GM11168 (cell line): ENCODE measurements around the gene TMEM164.
"Not testable (repeated sequence)": the region's sequence is repeated elsewhere in the genome, so short reads cannot be mapped to it uniquely, and the experiment has no call there.

Experiments
- in situ Hi-C: fragments of 300-500 bp; cut with MboI; formaldehyde crosslinking; loops from one replicate; pipeline ENCODE4 v1.12.0; 2022; ENCODE audit warnings: low sequenced_read_pairs; ENCODE audit not compliant: unreplicated experiment

The TMEM164 gene

GRCh38 chrX:110002300-110003166 lies at the start of gene TMEM164:
TSS of gene TMEM164 (plus strand) at chrX:110003114. CDS start at chrX:110003775, 661 bp downstream.
- in situ Hi-C loops = no loop called here

DNA sequence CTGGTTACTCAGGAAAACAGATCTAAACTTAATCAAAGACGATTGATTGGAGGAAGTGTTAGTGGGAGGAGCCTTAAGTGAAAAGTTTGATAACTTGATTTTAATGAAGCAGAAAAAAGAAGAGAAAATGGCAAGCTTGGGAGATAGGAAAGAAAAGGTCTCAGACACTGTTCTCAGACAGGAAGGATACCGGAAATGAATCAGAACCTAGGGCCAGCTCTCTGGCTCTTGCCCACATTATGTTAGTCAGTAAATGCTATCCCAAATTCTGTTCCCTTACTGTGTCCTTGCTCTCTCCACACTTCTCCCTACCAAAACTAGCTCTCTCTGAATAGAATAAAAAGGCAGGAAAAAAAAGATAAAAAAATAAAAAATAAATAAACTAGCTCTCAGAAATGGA lies 48.6 kb upstream of the TMEM164 start:
- in situ Hi-C loops = no loop called here

GRCh38 chrX:109954955-109955354 lies 48.0 kb upstream of the TMEM164 start:
- in situ Hi-C loops = no loop called here

- in situ Hi-C loops = no loop called here
Observed at GRCh38 chrX:109958266-109958665, 44.6 kb upstream of the TMEM164 start.

DNA sequence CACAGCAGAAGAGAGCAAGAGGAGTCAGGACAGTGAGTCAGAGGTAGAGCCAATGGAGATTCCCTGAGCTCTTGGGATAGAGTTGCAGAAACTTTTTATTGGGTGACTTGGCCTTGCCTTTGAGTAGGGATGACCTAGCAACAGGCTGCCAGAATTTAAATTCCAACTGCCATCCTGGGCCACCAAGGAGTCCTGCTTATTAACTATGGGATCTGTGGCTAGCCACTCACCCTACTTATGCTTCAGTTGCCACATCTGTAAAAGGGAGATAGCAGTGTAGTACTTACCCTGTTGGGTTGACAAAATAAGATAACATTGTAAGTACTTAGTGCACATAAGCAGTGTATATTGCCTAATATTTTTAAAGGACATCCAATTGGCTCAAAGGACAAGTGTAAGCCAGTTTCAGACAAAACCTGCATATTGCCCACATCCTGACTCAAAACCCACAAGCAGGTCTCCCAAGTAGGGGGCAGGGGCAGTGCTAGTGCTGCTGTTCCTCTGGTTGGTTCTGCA lies 43.5 kb upstream of the TMEM164 start:
- in situ Hi-C loops = no loop called here

DNA sequence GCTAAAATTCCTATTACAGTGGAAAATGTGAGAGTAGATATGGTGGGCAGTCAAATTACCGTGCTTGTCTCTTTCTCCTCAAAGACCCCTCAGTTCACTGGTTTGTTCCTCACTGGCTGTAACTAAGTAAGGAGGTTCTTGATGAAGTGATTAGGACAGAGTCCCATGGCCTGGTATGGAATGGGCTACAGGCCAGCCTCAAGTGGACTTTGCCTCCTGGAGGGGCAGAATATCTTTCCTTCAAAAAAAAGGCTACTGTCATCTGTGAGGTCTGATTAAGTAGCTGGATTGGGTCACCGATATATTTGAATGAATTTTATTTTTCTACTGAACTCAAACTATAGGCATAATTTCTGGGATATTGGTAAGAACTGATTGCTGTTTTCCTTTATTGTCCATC lies 38.5 kb upstream of the TMEM164 start:
- in situ Hi-C loops = no loop called here

GRCh38 chrX:109966246-109966645 lies 36.7 kb upstream of the TMEM164 start:
- in situ Hi-C loops = no loop called here

DNA sequence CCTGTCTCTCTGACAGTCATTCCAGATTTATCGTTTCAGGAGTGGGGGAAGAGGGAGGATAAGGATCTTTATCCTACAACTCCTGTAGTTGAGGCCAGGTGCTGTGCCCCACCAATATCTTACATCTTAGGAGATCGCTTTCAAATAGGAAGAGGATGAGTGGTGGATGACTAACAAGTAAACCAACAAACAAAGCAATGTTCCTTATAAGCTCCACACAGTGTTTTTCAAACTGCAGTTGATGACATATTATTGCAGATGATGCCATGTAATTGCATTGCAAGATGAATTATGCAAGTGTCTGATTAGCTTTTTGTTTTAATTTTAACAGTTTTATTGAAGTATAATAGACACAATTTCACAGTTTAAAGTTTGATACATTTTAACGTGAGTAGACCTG lies 35.8 kb upstream of the TMEM164 start:
- in situ Hi-C loops = no loop called here

GRCh38 chrX:109970841-109971240 lies 32.1 kb upstream of the TMEM164 start:
- in situ Hi-C loops = not testable (repeated sequence)

GRCh38 chrX:109974906-109975655 lies 27.8 kb upstream of the TMEM164 start:
- in situ Hi-C loops = no loop called here

GRCh38 chrX:109985210-109985609 lies 17.7 kb upstream of the TMEM164 start:
- in situ Hi-C loops = not testable (repeated sequence)

- in situ Hi-C loops = no loop called here
Observed at GRCh38 chrX:109987884-109988283, 15.0 kb upstream of the TMEM164 start.

GRCh38 chrX:109990582-109991276 lies 12.2 kb upstream of the TMEM164 start:
- in situ Hi-C loops = no loop called here

DNA sequence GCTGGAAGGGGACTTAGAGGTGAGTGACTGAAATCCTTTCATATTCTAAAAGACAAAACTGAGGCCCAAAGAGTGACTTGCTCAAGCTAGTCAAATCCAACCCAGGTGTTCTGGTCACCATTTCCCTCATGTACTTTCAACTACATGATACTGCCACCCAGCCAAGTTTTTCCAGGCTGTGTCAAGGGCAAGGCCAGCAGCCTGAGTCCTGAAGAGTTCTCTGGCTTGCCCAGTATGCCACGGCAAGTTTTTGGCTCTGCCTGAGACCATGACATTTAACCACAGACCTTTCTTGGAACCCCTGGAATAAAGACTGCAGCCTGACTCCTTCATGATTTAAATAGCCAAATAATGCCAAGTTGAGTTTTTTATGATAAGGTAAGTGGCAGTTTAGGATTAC lies 10.7 kb upstream of the TMEM164 start:
- in situ Hi-C loops = no loop called here

DNA sequence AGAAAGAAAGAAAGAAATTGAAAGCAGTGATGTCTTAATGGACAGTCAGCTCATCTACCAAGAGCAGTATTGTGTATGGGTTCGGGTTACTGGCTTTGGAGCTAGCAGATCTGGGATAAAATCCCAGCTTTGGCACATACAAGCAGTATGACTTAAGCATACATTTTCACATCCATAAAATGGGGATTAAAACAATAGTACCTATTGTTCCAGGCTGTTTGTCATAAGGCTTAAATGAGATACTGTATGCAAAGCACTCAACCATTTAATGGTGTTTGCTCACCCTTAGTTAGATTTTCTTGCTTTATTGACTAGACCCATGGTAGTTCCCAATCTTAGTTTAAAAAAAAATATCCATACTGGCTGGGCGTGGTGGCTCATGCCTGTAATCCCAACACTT lies 7.8 kb upstream of the TMEM164 start:
- in situ Hi-C loops = no loop called here

- in situ Hi-C loops = no loop called here
Observed at GRCh38 chrX:109997786-109998452, 5.0 kb upstream of the TMEM164 start.

DNA sequence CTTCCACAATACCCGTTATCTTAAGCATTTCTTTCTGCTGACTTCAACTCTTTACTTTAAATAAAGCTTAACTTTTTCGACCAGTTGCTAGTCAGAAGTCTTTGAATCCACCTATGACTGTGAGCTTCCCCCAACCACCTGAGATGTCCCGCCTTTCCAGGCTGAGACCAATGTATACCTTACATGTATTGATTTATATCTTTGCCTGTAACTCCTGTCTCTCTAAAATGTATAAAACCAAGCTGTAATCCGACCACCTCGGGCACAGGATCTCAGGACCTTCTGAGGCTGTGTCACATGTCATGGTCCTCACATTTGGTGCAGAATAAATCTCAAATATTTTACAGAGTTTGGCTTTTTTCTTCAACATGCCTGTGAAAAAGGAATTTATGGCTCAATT lies 2.9 kb upstream of the TMEM164 start:
- in situ Hi-C loops = no loop called here

GRCh38 chrX:110000847-110001713 lies 1.8 kb upstream of the TMEM164 start:
- in situ Hi-C loops = no loop called here

DNA sequence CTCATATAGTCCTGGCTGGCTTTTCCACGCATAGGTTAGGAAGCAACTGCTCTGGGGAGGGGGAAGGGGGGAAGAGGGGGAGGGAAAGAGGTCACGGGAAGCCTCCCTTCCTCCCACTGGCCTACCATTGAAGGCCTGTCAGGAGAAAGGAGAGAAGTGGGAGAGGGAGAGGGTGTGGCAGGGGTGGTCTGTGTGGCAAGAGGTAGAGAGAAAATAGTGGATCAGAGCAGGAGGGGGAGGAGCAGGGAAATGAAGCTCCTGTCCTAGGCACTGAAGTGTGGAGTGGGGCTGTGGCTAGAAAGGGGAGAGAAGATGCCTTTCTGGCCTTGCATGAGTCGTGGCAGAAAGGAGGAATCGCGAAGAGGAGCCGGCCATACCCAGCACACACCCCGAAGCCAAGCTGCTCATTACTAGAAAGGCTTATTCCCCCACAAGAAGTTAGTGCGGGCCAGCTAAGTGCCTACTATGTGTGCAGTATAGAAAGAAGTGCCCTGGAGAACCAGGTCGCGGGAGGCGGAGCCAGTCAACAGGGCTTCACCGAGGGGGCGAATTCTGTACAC lies 1.1 kb upstream of the TMEM164 start:
- in situ Hi-C loops = no loop called here
